ENCODE measurements around the gene ZNF462.

Gene ZNF462

GRCh38 chr9:107018861-107019545 lies 156.0 kb downstream of the ZNF462 start:
- DNase-seq = no peak

DNA sequence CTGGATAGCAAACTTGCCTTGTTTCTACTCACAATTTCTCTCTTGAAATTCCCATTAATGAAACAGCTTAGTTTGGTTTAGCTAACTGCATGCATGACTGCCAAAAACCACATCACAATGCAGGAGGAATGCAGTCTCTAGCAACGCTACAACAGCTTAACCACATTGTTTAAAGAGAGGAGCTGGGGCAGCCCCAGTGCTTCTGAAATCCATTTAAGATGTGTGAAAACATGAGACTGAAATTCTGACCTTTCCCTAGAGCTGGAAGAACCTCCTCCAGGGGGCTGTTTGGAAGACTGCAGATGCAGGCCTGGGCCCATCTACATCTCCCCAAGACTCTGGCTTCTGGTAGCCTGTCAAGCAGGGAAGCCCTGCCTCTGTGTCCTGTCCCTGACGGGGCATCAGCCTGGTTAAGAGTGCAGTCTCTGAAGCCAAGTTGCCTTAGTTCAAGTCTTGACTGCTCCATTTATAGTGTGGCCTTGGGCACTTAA lies 157.1 kb downstream of the ZNF462 start:
- no peak for DNase-seq

- DNase-seq = peak; percentile 14
Measured at GRCh38 chr9:107024193-107024592, 161.2 kb downstream of the ZNF462 start.

GRCh38 chr9:107025260-107026035 lies 162.5 kb downstream of the ZNF462 start:
- no peak for DNase-seq

DNA sequence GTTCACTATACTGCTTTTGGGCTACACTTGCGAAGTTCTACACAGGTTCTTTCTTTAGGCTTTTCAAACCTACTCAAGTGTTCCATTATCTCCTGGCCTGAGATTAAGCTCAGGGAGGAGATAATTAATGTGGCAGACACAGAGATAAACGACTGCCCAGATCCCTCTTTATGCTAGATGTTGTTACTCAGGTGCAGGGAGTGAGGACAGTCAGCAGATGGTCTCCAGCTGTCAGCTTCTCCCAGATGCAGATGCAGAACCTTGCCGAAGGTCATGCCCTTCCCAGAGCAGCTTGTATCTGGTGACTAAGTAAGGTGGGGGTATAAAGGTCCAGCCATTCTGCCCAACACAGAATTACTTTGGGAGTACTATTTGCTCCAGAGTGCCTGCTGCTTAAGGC lies 166.2 kb downstream of the ZNF462 start:
- no peak for DNase-seq

DNA sequence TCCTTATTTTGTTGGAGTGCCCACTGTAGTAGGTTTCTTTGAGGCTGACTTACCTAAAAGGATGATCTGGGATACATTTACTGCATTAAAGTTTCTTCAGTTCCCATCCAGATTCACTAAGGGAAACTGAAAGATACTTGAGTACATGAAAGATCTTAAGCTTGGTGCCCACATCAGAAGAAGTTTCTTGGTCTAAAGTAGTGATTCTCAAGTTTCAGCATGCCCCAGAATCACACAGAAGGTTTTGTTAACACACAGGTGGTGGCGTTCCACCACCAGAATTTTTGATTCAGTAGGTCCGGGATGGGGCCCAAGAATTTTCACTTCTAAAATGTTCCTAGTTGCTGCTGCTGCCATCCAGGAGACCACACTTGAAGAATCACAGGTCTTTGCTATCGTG lies 171.0 kb downstream of the ZNF462 start:
- no peak for DNase-seq

GRCh38 chr9:107034831-107035230 lies 171.9 kb downstream of the ZNF462 start:
- no peak for DNase-seq

DNA sequence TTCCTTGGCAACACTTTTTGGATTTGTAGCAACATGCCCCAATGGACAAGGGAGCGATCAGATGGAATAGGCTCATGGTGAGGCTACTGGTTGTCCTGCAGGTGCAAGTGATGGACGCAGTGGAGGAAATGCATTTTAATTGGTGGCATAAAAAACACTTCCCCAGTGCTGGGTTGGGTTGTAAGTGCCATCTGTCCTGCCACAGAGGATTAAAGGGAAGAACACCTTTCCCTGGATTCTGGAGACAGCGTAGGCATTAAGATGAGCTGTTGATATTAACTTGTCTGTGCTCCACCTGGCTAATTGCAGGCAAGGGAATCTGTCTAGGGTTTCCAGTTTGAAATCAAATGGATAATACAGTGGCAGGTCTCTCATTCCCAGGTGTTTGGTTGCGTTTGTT lies 173.4 kb downstream of the ZNF462 start:
- DNase-seq = no peak

GRCh38 chr9:107039542-107039941 lies 176.6 kb downstream of the ZNF462 start:
- no peak for DNase-seq

GRCh38 chr9:107042606-107043005 lies 179.6 kb downstream of the ZNF462 start:
- DNase-seq = no peak

DNA sequence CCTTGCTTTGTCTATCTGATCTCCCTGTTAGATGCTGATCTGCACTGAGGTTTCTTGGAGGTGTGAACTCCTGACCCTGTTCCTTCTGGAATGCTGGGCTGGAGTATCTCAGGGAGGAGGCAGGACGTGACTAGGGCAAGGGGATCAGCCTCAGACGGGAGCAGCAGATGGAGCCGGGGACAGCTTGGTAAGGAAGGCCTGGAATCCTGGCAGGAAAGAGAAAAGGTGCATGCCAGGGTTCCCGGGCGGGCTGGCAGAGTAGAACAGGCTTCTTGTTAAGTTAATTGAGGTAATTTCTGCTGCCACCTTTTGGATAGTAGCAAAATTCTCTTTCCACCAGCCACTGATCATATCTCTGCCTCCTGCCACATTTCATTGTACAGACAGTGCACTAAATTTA lies 180.9 kb downstream of the ZNF462 start:
- no peak for DNase-seq

GRCh38 chr9:107044872-107045271 lies 181.9 kb downstream of the ZNF462 start:
- no peak for DNase-seq

GRCh38 chr9:107046692-107047091 lies 183.7 kb downstream of the ZNF462 start:
- DNase-seq = no peak

- no peak for DNase-seq
Measured at GRCh38 chr9:107049046-107049802, 186.3 kb downstream of the ZNF462 start.

DNA sequence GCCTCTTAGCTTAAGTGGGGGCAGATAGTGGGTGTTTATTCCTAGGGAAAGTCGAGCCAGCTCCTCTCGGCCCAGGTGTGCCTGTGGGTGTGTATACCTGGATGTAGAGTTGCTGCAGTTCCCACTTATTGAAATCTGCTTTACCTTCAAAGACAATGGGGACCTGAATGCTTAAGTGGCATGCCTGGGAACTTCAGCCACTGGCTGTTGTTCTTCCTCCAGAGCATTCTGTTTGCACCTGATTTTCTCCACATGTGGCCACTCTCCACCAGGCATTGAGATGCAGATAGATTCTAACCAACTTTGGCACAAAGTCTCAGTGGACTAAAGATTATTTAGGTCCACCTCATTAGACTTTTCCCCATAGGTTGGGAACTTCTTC lies 186.8 kb downstream of the ZNF462 start:
- no peak for DNase-seq

- DNase-seq = no peak
Measured at GRCh38 chr9:107051392-107051791, 188.4 kb downstream of the ZNF462 start.

DNA sequence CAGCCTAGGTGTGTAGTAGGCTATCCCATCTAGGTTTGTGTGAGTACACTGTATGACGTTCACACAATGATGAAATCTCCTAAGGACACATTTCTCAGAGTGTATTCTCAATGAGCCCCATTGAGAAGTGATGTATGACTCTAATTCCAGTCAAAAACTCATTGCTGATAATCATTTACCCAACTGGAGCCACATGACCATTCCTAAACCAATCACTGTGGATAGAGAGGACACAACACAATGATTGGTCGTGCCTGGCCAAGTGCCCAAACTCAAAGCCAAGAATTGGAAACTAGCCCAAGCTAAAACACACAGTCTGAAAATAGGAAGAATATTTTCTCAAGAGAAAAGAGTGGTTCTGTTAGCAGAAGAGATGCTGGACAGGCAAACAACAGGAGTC lies 191.2 kb downstream of the ZNF462 start:
- no peak for DNase-seq

GRCh38 chr9:107059220-107059619 lies 196.3 kb downstream of the ZNF462 start:
- no peak for DNase-seq

DNA sequence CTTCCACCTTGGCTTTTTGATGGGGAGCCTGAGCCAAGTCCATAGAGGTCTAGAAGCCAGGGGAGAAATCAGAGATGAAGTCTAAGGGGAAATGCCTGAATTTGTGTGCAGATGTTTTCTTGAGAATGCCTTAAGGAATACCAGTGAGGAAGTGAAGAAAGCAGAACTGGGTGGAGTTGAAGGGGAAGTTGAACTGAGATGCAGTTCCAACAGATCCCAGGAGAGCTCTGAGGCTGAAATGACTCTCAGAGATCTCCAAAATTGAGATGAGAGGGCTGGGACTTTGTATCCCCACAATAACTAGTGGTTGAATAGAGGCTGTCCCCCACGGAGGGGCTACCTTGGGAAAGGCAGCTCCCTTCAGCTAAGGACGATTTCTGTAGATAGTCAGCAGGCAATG lies 197.1 kb downstream of the ZNF462 start:
- peak; percentile 39 for DNase-seq
